Progenitor cell of endocrine pancreas (in vitro differentiated cells): ENCODE results near the gene SERPINA1. TPM values are rescaled to one million over a fixed set of nuclear protein-coding genes. Genes with fewer than 3 reads are reported as not detected.

Experiments used
- DNase-seq: peaks from one replicate; pipeline ENCODE4 v3.0.0; 2021; ENCODE audit warnings: low spot score; ENCODE audit not compliant: unreplicated experiment
- H3K27ac Mint-ChIP-seq: 2 replicates; pipeline ENCODE4 v1.8.0; 2021; ENCODE audit warnings: mild to moderate bottlenecking, moderate library complexity, mixed read lengths
- H3K27me3 Mint-ChIP-seq: 2 replicates; pipeline ENCODE4 v1.8.0; 2021; ENCODE audit warnings: mixed read lengths
- H3K36me3 Mint-ChIP-seq: 2 replicates; pipeline ENCODE4 v1.8.0; 2022; ENCODE audit warnings: mixed read lengths; ENCODE audit not compliant: insufficient read depth
- H3K4me1 Mint-ChIP-seq: 2 replicates; pipeline ENCODE4 v1.8.0; 2021; ENCODE audit warnings: low read depth, mixed read lengths
- H3K4me3 Mint-ChIP-seq: 2 replicates; pipeline ENCODE4 v1.8.0; 2021; ENCODE audit warnings: low read depth, mild to moderate bottlenecking, moderate library complexity, mixed read lengths
- H3K9me3 Mint-ChIP-seq: 2 replicates; pipeline ENCODE4 v1.8.0; 2021; ENCODE audit warnings: low read depth, mixed read lengths
- total RNA-seq: library from RNA; stranded (reverse); gene quantifications from 2 replicates; pipeline ENCODE4 v1.2.1, GENCODE V29; 2021
- TF ChIP-seq, protein P1 (sequence below): fragments of 200-600 bp; sonication (generic); IDR thresholded peaks from one replicate; pipeline ENCODE4 v1.5.0; 2021; ENCODE audit warnings: antibody characterized with exemption, mild to moderate bottlenecking; ENCODE audit not compliant: unreplicated experiment

The SERPINA1 gene
- total RNA-seq, 1 donor from 2014 or later: 411 TPM

DNA sequence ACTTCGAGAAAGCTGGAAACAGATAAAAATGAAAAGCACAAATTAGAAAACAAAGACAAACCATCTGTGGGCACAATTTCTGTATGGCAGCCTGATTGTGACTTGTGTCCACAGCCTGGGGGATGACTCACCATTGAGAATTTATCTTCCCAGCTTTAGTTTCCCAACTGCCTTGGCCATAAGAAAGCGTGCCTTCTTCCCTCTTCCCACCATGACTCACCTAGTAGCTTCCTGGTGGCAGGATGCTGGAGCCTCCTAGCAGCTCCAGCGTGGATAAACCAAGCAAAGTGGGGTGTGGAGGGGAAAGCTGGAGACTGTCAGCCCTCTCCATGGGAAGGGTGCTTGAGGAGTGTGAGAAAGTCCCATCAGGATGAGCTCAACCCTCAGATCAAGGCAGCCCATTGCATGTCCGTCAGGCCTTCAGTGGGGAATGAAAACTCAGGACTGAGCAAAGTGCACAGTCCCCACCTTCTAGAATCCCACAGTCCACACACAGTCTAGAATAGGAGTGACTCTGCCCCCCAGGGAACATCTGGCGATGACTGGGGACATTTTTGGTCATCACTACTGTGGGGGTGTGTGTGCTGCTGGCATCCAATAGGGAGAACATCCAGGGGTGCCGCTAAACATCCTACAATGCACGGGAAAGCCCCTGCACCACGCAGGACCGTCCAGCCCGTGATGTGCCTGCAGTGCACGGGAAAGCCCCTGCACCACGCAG lies 42.9 kb downstream of the SERPINA1 start:
- H3K27ac Mint-ChIP-seq: no peak overlapping the region
- H3K4me1 Mint-ChIP-seq: no peaks in the 10 kb centered on the region
- H3K9me3 Mint-ChIP-seq: no peaks in the 10 kb centered on the region
- H3K27me3 Mint-ChIP-seq: peaks cover 12% of the 10 kb centered on the region
- no peak overlapping the region for H3K4me3 Mint-ChIP-seq
- no peak for DNase-seq
- no peaks in the 10 kb centered on the region for H3K36me3 Mint-ChIP-seq
- TF ChIP-seq, protein P1, sequence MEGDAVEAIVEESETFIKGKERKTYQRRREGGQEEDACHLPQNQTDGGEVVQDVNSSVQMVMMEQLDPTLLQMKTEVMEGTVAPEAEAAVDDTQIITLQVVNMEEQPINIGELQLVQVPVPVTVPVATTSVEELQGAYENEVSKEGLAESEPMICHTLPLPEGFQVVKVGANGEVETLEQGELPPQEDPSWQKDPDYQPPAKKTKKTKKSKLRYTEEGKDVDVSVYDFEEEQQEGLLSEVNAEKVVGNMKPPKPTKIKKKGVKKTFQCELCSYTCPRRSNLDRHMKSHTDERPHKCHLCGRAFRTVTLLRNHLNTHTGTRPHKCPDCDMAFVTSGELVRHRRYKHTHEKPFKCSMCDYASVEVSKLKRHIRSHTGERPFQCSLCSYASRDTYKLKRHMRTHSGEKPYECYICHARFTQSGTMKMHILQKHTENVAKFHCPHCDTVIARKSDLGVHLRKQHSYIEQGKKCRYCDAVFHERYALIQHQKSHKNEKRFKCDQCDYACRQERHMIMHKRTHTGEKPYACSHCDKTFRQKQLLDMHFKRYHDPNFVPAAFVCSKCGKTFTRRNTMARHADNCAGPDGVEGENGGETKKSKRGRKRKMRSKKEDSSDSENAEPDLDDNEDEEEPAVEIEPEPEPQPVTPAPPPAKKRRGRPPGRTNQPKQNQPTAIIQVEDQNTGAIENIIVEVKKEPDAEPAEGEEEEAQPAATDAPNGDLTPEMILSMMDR: no peak

DNA sequence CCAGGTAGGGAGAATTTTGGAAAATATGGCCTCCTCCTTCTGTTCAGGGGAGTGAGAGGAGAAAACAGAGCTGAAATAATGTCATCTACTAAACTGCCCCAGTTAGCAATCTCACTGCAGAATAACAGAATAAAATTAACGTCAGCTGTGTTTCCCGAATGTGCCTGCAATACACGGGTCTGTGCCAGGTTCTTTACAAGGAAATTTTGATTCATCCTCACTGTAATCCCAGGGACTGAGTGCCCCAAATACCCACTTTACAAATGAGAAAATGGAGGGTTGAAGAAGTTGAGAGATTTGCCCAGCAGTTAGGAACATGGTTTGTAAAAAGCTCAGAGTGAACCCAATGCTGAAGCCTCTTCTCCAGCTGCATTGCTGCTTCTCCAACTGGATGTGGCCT lies 44.0 kb downstream of the SERPINA1 start:
- H3K36me3 Mint-ChIP-seq: no peaks in the 10 kb centered on the region
- TF ChIP-seq, protein P1: no peak
- H3K4me3 Mint-ChIP-seq: no peak overlapping the region
- no peak overlapping the region for H3K27ac Mint-ChIP-seq
- H3K4me1 Mint-ChIP-seq: peaks cover 4% of the 10 kb centered on the region
- no peaks in the 10 kb centered on the region for H3K9me3 Mint-ChIP-seq
- H3K27me3 Mint-ChIP-seq: peaks cover 12% of the 10 kb centered on the region
- DNase-seq: no peak

DNA sequence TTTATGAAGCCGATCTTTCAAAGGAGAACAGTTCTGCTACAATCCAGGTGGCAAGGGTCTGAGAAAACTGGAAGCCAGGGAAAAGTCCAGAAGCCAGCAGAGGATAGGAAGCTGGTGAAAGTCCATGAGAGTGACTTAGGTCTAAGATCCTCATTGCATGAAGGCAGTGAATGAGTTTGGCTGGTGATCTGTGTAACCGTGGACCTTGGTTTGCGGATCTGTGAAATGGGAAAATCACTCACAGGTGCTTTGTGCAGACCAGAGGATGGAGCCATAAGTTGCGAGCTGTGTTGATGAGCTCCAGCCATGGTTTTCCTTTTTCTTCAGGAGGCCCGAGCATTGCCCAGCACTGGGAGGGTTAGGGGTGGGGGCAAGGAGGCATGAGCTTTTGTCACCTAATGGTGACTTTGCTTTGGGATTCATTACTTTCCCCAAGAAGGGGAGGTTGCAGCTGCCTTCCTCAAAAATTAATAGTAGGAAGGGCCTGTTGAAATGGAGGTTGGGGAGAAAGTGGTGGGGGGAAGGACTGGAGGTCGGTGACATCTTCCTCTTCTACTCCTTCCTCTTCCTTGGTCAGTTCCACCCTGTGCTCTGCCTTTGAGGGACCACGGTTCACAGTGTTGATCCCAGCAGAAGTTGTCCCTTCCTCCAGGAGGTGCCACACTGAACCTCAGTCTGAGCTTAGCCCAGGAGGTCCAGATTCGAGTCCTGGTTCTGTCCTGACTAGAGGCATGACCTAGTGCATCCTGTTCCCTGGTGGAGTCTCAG lies 45.0 kb downstream of the SERPINA1 start:
- Mint-ChIP-seq H3K9me3 (peaks cover 3% of the 10 kb centered on the region), H3K4me3 (no peak overlapping the region), H3K27ac (no peak overlapping the region), H3K36me3 (no peaks in the 10 kb centered on the region), H3K27me3 (peaks cover 12% of the 10 kb centered on the region), H3K4me1 (peaks cover 4% of the 10 kb centered on the region)
- DNase-seq: no peak
- TF ChIP-seq, protein P1: no peak

DNA sequence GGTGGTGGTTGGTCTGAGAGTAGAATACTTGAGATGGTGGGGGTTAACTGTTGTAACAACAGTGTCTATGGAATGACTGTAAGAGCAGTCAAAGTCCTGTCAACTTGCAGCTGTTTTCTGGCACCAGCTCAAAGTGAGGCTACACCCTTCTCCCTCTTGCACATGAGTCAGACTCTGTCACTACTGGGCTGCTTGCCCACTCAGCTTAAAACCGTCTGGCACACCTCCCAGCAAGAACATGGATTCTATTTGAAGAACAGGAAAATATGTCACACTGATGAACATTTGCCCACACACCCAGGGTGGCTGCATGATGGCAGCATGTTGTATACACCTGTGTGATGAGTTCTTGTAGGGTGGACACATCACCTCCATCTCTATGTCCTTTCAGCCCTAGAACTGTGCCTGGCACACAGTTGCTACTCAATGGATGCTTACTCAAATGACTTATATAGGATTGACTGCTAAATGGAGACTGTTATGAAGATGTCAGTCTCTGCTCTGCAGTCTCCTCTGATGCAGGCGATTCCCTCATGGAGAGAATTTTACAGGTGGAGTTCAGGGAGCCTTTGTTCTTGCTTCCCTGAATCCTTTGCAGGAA lies 46.0 kb downstream of the SERPINA1 start:
- peaks cover 9% of the 10 kb centered on the region for H3K9me3 Mint-ChIP-seq
- H3K4me1 Mint-ChIP-seq: peaks cover 4% of the 10 kb centered on the region
- H3K27me3 Mint-ChIP-seq: peaks cover 12% of the 10 kb centered on the region
- no peak overlapping the region for H3K27ac Mint-ChIP-seq
- TF ChIP-seq, protein P1: no peak
- H3K4me3 Mint-ChIP-seq: no peak overlapping the region
- no peak for DNase-seq
- no peaks in the 10 kb centered on the region for H3K36me3 Mint-ChIP-seq

DNA sequence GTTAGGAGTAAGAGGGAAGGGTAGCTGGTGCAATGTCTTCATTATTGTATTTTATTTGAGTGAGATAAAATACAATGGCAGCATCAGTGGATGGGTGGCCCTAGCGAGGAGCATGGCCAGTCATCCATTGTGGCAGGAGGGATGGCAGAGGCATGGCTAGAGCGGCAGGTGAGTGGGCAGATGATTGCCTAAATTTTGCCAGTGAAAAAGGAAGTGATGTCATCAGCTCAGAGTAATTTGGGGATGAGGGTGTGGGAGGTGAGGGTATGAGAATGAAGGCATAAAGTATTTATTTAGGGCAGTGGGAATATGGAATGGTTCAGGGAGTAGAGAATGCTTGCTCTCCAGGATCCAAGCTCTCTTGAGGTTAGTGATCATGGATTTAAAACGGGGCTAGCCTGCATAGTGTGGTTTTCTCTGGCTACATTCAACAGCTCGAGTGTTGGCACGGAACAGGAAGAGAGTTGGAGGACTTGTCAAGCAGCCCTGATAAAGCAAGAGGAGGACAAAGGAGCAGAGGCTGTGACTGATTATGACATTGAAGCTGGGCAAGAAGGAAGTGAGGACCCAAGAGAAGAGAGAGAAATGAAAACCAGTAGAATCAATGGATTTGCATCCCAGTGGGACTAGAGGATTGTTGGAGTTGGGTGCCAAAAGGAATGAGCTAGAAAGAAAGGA lies 46.6 kb downstream of the SERPINA1 start:
- TF ChIP-seq, protein P1: no peak
- H3K27me3 Mint-ChIP-seq: peaks cover 12% of the 10 kb centered on the region
- peaks cover 4% of the 10 kb centered on the region for H3K4me1 Mint-ChIP-seq
- no peak overlapping the region for H3K27ac Mint-ChIP-seq
- H3K9me3 Mint-ChIP-seq: peaks cover 10% of the 10 kb centered on the region
- H3K4me3 Mint-ChIP-seq: no peak overlapping the region
- DNase-seq: no peak
- H3K36me3 Mint-ChIP-seq: no peaks in the 10 kb centered on the region
